Loucy (cell line): Measurements from ENCODE around the gene PRR23E.

Experiments
- CTCF ChIP-seq: fragments of 200-600 bp; sonication (generic); conservative IDR thresholded peaks from 2 replicates; pipeline ENCODE4 v1.5.1; 2014; ENCODE audit warnings: mild to moderate bottlenecking, antibody characterized with exemption, low read length
- EZH2phosphoT487 ChIP-seq: fragments of 200-600 bp; IDR thresholded peaks from 2 replicates; pipeline ENCODE4 v1.6.1; 2018; ENCODE audit warnings: antibody characterized with exemption, mild to moderate bottlenecking, moderate library complexity, borderline replicate concordance

- TF ChIP-seq CTCF (no peak), EZH2phosphoT487 (no peak)
Observed at GRCh38 chr3:127158614-127159229, 34.2 kb upstream of the PRR23E start.
